ENCODE data around the gene WDR46. TPM values are rescaled to one million over a fixed set of nuclear protein-coding genes. Genes with fewer than 3 reads are reported as not detected.

The WDR46 gene
- total and polyA plus RNA-seq, 2 of the 13 experiments (the other 11 are each of a cell fraction or from before 2014, with no cell fraction given): 47.4 to 105 TPM

DNA sequence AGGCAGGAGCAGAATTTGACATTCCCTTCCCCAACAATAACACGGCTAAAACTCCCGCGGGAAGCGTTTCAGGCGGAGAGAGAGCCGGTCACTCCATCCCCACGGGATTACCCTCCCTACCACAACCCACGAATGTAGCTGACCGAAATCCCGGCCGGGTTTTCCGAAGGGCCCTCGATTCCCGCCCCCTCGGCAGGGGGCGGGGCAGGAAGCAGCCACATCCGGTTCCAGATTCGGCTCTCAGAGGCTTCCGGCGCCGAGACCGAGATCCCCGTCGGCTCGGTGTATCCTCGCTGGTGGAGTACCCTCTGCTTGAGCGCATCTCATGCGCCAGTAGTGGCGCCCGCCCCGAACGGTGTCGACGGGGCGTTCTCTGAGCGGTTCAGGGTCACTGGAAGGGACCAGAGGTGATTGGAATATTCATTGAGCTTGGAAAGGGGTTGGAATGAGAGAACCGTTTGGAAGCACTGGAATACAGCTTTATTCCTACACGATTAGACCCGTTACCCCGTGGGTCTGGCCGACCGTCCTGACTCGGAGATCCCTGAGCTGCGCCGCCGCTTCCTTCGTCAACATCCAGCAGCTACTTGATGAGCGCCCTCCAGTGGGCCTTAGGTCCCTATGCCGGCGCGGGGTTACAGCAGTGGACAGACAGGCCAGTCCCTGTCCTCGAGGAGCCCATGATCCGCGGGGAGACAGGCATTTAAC, 10.4 kb upstream of the WDR46 start (continued):
- TF ChIP-seq, protein P1, sequence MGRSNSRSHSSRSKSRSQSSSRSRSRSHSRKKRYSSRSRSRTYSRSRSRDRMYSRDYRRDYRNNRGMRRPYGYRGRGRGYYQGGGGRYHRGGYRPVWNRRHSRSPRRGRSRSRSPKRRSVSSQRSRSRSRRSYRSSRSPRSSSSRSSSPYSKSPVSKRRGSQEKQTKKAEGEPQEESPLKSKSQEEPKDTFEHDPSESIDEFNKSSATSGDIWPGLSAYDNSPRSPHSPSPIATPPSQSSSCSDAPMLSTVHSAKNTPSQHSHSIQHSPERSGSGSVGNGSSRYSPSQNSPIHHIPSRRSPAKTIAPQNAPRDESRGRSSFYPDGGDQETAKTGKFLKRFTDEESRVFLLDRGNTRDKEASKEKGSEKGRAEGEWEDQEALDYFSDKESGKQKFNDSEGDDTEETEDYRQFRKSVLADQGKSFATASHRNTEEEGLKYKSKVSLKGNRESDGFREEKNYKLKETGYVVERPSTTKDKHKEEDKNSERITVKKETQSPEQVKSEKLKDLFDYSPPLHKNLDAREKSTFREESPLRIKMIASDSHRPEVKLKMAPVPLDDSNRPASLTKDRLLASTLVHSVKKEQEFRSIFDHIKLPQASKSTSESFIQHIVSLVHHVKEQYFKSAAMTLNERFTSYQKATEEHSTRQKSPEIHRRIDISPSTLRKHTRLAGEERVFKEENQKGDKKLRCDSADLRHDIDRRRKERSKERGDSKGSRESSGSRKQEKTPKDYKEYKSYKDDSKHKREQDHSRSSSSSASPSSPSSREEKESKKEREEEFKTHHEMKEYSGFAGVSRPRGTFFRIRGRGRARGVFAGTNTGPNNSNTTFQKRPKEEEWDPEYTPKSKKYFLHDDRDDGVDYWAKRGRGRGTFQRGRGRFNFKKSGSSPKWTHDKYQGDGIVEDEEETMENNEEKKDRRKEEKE (IDR thresholded peaks at IDR 0.05): no peak
- TF ChIP-seq FOXM1 (CRISPR knock-in tag; IDR thresholded peaks at IDR 0.05): no peak
- TF ChIP-seq, protein P2, sequence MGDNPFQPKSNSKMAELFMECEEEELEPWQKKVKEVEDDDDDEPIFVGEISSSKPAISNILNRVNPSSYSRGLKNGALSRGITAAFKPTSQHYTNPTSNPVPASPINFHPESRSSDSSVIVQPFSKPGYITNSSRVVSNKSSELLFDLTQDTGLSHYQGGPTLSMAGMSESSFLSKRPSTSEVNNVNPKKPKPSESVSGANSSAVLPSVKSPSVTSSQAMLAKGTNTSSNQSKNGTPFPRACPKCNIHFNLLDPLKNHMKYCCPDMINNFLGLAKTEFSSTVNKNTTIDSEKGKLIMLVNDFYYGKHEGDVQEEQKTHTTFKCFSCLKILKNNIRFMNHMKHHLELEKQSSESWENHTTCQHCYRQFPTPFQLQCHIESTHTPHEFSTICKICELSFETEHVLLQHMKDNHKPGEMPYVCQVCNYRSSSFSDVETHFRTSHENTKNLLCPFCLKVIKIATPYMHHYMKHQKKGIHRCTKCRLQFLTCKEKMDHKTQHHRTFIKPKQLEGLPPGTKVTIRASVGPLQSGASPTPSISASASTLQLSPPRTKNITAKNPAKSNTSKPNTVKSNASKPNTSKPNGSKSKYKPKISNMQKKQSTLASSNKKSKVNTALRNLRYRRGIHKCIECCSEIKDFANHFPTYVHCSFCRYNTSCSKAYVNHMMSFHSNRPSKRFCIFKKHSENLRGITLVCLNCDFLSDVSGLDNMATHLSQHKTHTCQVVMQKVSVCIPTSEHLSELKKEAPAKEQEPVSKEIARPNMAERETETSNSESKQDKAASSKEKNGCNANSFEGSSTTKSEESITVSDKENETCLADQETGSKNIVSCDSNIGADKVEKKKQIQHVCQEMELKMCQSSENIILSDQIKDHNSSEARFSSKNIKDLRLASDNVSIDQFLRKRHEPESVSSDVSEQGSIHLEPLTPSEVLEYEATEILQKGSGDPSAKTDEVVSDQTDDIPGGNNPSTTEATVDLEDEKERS (CRISPR knock-in tag; IDR thresholded peaks at IDR 0.05): peak; percentile 77; the same call in 1 of the 2 replicates
- TF ChIP-seq ZNF598 (CRISPR knock-in tag; IDR thresholded peaks at IDR 0.05; ENCODE audit: borderline replicate concordance): no peak; the same call in none of the 2 replicates
- TF ChIP-seq SCMH1 (CRISPR knock-in tag; IDR thresholded peaks at IDR 0.05; ENCODE audit: borderline replicate concordance): no peak
- no peak for TF ChIP-seq ARNT (IDR thresholded peaks at IDR 0.05)
- TF ChIP-seq SP1 (IDR thresholded peaks at IDR 0.05): no peak
- peak; percentile 82 for TF ChIP-seq SP1 (CRISPR knock-in tag; IDR thresholded peaks at IDR 0.05)
- TF ChIP-seq CCAR2 (optimal IDR thresholded peaks at IDR 0.05; ENCODE audit: low read depth, low read length): peak; percentile 89
- TF ChIP-seq, protein P3, sequence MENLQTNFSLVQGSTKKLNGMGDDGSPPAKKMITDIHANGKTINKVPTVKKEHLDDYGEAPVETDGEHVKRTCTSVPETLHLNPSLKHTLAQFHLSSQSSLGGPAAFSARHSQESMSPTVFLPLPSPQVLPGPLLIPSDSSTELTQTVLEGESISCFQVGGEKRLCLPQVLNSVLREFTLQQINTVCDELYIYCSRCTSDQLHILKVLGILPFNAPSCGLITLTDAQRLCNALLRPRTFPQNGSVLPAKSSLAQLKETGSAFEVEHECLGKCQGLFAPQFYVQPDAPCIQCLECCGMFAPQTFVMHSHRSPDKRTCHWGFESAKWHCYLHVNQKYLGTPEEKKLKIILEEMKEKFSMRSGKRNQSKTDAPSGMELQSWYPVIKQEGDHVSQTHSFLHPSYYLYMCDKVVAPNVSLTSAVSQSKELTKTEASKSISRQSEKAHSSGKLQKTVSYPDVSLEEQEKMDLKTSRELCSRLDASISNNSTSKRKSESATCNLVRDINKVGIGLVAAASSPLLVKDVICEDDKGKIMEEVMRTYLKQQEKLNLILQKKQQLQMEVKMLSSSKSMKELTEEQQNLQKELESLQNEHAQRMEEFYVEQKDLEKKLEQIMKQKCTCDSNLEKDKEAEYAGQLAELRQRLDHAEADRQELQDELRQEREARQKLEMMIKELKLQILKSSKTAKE (CRISPR knock-in tag; IDR thresholded peaks at IDR 0.05; ENCODE audit: borderline replicate concordance): no peak
- TF ChIP-seq, protein P4, sequence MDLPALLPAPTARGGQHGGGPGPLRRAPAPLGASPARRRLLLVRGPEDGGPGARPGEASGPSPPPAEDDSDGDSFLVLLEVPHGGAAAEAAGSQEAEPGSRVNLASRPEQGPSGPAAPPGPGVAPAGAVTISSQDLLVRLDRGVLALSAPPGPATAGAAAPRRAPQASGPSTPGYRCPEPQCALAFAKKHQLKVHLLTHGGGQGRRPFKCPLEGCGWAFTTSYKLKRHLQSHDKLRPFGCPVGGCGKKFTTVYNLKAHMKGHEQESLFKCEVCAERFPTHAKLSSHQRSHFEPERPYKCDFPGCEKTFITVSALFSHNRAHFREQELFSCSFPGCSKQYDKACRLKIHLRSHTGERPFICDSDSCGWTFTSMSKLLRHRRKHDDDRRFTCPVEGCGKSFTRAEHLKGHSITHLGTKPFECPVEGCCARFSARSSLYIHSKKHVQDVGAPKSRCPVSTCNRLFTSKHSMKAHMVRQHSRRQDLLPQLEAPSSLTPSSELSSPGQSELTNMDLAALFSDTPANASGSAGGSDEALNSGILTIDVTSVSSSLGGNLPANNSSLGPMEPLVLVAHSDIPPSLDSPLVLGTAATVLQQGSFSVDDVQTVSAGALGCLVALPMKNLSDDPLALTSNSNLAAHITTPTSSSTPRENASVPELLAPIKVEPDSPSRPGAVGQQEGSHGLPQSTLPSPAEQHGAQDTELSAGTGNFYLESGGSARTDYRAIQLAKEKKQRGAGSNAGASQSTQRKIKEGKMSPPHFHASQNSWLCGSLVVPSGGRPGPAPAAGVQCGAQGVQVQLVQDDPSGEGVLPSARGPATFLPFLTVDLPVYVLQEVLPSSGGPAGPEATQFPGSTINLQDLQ (CRISPR knock-in tag; IDR thresholded peaks at IDR 0.05): 0 out of 2 replicates have a peak, but pooled peaks have one; percentile 56
- TF ChIP-seq NAIF1 (CRISPR knock-in tag; IDR thresholded peaks at IDR 0.05; ENCODE audit: borderline replicate concordance): peak; percentile 74
- no peak for TF ChIP-seq MED13 (CRISPR knock-in tag; IDR thresholded peaks at IDR 0.05)
- no peak for TF ChIP-seq ZFP82 (CRISPR knock-in tag; IDR thresholded peaks at IDR 0.05; ENCODE audit: borderline replicate concordance)
- no peak for TF ChIP-seq NFYC (CRISPR knock-in tag; IDR thresholded peaks at IDR 0.05)
- TF ChIP-seq ZNF207 (IDR thresholded peaks at IDR 0.05; ENCODE audit: borderline replicate concordance): no peak
- TF ChIP-seq HDAC2 (CRISPR knock-in tag; IDR thresholded peaks at IDR 0.05): peak; percentile 83
- no peak for TF ChIP-seq ZNF557 (CRISPR knock-in tag; IDR thresholded peaks at IDR 0.05)
- no peak for TF ChIP-seq RNF2 (conservative IDR thresholded peaks at IDR 0.05; ENCODE audit: low read depth)
- TF ChIP-seq TAF15 (IDR thresholded peaks at IDR 0.05; ENCODE audit: low read depth, low read length, poor library complexity, severe bottlenecking): no peak
